CD14-positive monocyte (primary cell): ENCODE data around the gene NELFA. TPM values are rescaled to one million over a fixed set of nuclear protein-coding genes. Genes with fewer than 3 reads are reported as not detected.

ENCODE experiments used
- DNase-seq, 3 donors: peaks; one replicate each; pipeline ENCODE4 v3.0.0-alpha.2; 2011 to 2022
- H2AFZ ChIP-seq: 2 replicates; pipeline ENCODE4 v1.6.0; 2012; ENCODE audit warnings: mild to moderate bottlenecking, low read depth, low read length, inconsistent platforms; ENCODE audit not compliant: insufficient read depth, poor library complexity, severe bottlenecking
- H3K27ac ChIP-seq, 2 donors: 1 replicate in 1 of 2; 2 replicates in 1 of 2; pipeline ENCODE4 v1.5.1; 2012 to 2013; ENCODE audit warnings: low read length in 2 of 2, control low read depth in 1 of 2, inconsistent platforms in 1 of 2, low read depth in 1 of 2, mild to moderate bottlenecking in 1 of 2
- H3K27me3 ChIP-seq, 2 donors: one replicate each; pipeline versions ENCODE4 v1.6.0 to v1.6.1; 2011 to 2013; ENCODE audit warnings: low read length in 2 of 2; ENCODE audit not compliant: control insufficient read depth in 2 of 2, insufficient read depth in 2 of 2
- H3K36me3 ChIP-seq, 2 donors: replicated peaks in 1 of 2; 1 replicate in 1 of 2; 2 replicates in 1 of 2; pipeline versions ENCODE4 v1.5.1 to v1.6.1; 2012 to 2013; ENCODE audit warnings: low read length in 2 of 2, control low read depth in 1 of 2, inconsistent platforms in 1 of 2, mild to moderate bottlenecking in 1 of 2; ENCODE audit not compliant: insufficient read depth in 2 of 2, control insufficient read depth in 1 of 2
- H3K4me1 ChIP-seq, 2 donors: 1 replicate in 1 of 2; 2 replicates in 1 of 2; pipeline versions ENCODE4 v1.5.1 to v1.6.1; 2012 to 2013; ENCODE audit warnings: low read length in 2 of 2, control low read depth in 1 of 2, inconsistent platforms in 1 of 2, mild to moderate bottlenecking in 1 of 2, moderate library complexity in 1 of 2; ENCODE audit not compliant: insufficient read depth in 2 of 2, control insufficient read depth in 1 of 2
- H3K4me2 ChIP-seq: replicated peaks from 2 replicates; pipeline ENCODE3; 2012; ENCODE audit warnings: low read length, moderate library complexity, mild to moderate bottlenecking; ENCODE audit not compliant: poor library complexity, severe bottlenecking; ENCODE audit errors: extremely low read depth
- H3K4me3 ChIP-seq, 3 experiments: fragments of 200-600 bp in 1 of 3; sonication (generic) in 1 of 3; replicated peaks in 1 of 3; 1 replicate in 2 of 3; 2 replicates in 1 of 3; pipeline ENCODE4 v1.5.1; 2011 to 2013; ENCODE audit warnings: low read length in 3 of 3, mild to moderate bottlenecking in 3 of 3, control low read depth in 2 of 3, low read depth in 2 of 3, inconsistent platforms in 1 of 3, moderate library complexity in 1 of 3
- H3K79me2 ChIP-seq: 2 replicates; pipeline ENCODE4 v1.6.0; 2012; ENCODE audit warnings: mild to moderate bottlenecking, control low read depth, inconsistent platforms, low read length, moderate library complexity; ENCODE audit not compliant: insufficient read depth
- H3K9ac ChIP-seq: 2 replicates; pipeline ENCODE4 v1.6.0; 2017; ENCODE audit warnings: low read length, mild to moderate bottlenecking; ENCODE audit not compliant: insufficient read depth, poor library complexity, severe bottlenecking
- H3K9me3 ChIP-seq, 2 donors: replicated peaks in 1 of 2; 1 replicate in 1 of 2; 2 replicates in 1 of 2; pipeline versions ENCODE4 v1.5.1 to v1.6.1; 2012 to 2013; ENCODE audit warnings: low read length in 2 of 2, control low read depth in 1 of 2; ENCODE audit not compliant: control insufficient read depth in 1 of 2, insufficient read depth in 1 of 2
- H4K20me1 ChIP-seq: 2 replicates; pipeline ENCODE4 v1.6.0; 2012; ENCODE audit warnings: mild to moderate bottlenecking, low read length, control low read depth, moderate library complexity; ENCODE audit not compliant: insufficient read depth
- H3K27ac Mint-ChIP-seq, 7 donors: one replicate each; pipeline ENCODE4 v1.8.0; 2020; ENCODE audit warnings: mild to moderate bottlenecking in 7 of 7, mixed read lengths in 7 of 7, moderate library complexity in 6 of 7, inconsistent platforms in 2 of 7
- H3K27me3 Mint-ChIP-seq, 3 donors: one replicate each; pipeline ENCODE4 v1.8.0; 2021 to 2022; ENCODE audit warnings: low read depth in 3 of 3, mild to moderate bottlenecking in 3 of 3, mixed read lengths in 3 of 3, moderate library complexity in 3 of 3, inconsistent platforms in 1 of 3
- H3K36me3 Mint-ChIP-seq, 2 donors: one replicate each; pipeline ENCODE4 v1.8.0; 2020; ENCODE audit warnings: mixed read lengths in 2 of 2, inconsistent platforms in 1 of 2, mild to moderate bottlenecking in 1 of 2
- H3K4me1 Mint-ChIP-seq: one replicate; pipeline ENCODE4 v1.8.0; 2020; ENCODE audit warnings: mild to moderate bottlenecking, mixed read lengths
- H3K4me3 Mint-ChIP-seq, 2 donors: one replicate each; pipeline ENCODE4 v1.8.0; 2020; ENCODE audit warnings: mild to moderate bottlenecking in 2 of 2, mixed read lengths in 2 of 2, moderate library complexity in 1 of 2
- H3K9me3 Mint-ChIP-seq, 7 donors: one replicate each; pipeline ENCODE4 v1.8.0; 2020 to 2022; ENCODE audit warnings: mixed read lengths in 7 of 7, mild to moderate bottlenecking in 6 of 7, moderate library complexity in 6 of 7, inconsistent platforms in 2 of 7
- WGBS: methylation state at CpG from one replicate; pipeline ENCODE4 v1.1.5; 2013; ENCODE audit warnings: missing lambda C conversion rate; ENCODE audit not compliant: insufficient coverage; 5-methylcytosine and 5-hydroxymethylcytosine counted together
- intact Hi-C, 2 donors: fragments of 100-400 bp; cut with micrococcal nuclease; formaldehyde crosslinking; loops; one replicate each; pipeline versions ENCODE4 v1.15.0 to v1.15.1; 2023
- polyA plus RNA-seq, 3 donors: library from polyadenylated mRNA; depleted of rRNA in 1 of 3; unstranded in 2 of 3; stranded (reverse) in 1 of 3; fragments of 300-500 nt in 2 of 3; fragments of >200 nt in 1 of 3; fragmentation: Illumina TruSeq in 2 of 3; gene quantifications; 1 replicate in 2 of 3; 2 replicates in 1 of 3; pipeline ENCODE4 v1.2.3, GENCODE V29; 2012 to 2021
- TF ChIP-seq, protein P1 (sequence below): fragments of 200-600 bp; IDR thresholded peaks from one replicate; pipeline ENCODE4 v1.8.0; 2022; ENCODE audit warnings: antibody characterized with exemption, mild to moderate bottlenecking

NELFA gene
- polyA plus RNA-seq, 3 donors, result 10.0 to 22.1 (median 10.5) TPM

DNA sequence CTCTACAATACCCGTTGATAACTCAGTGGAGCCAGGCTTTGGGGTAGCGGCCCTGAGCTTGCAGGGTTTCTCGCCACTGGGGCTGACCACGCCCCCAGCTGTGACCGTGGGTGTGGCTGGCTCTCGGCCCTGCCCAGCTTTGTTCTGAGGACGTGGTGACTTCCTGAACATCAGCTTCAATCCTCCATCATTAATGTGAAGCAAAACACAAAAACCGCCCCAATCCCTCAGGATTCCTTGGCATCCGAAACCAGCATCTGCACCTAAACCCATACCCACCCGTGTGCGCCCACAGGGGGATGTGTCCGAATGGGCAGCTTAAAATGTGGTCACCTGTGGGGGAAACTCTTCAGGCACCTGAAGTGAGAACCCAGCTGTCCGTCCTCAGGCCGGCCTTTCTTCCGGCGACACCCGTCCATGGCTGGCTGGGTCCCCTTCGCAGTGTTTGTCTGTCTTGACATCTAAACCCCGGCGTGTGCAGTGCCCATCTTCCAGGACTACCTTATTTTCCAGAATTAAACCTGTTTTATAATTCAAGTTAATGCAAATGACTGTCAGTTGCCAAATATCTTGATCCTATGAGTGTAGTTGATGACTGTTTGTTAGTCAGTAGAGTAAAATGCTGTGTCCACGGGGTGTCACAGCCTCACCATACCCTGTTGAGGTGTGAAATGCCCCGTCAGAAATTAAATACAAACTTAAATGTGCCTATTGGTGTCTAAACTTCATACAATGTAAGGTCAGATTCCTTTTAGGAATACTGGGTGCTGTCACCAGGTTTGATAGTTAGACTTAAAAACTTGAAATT is 27.3 kb downstream of the NELFA start:
- DNase-seq, result no peak
- WGBS, result 80% methylated on average over 14 of the region's 22 CpGs

DNA sequence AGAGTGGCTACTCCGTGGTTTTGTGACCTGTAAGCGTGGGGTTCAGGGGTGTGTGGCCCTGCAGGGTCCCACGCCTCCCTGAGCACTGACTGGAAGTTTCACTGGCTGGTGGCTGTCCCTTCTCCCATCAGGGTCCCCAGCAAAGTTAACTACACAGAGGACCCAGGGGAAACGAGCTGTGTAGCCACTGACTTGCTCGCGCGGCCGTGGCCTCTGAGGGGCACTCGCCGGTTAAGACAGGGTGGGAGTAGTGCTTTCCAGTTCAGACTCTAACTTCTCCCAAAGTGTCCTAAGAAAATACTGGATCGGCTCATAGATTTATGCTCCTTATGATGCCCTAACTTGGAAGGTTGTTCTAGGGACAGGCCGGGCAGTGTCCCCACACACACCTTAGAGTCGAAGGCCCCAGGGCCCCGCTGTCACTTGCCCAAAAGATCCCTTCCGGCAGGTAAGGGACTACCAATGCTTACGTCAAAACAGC is 28.2 kb downstream of the NELFA start:
- H3K36me3 Mint-ChIP-seq, result peaks cover 84 to 98% of the 10 kb centered on the region in 2 donors
- intact Hi-C loops, result no loop called here
- Histone ChIP-seq H3K4me1 (no peaks in the 10 kb centered on the region), H4K20me1 (no peaks in the 10 kb centered on the region), H3K9ac (no peak overlapping the region), H3K79me2 (no peaks in the 10 kb centered on the region), H3K36me3 (peaks cover 90 to 100% of the 10 kb centered on the region in 2 donors), H3K4me2 (no peak overlapping the region), H3K27ac (no peak overlapping the region), H2AFZ (no peak overlapping the region), H3K9me3 (no peaks in the 10 kb centered on the region), H3K27me3 (no peaks in the 10 kb centered on the region), H3K4me3 (no peak overlapping the region)
- no peaks in the 10 kb centered on the region for H3K27me3 Mint-ChIP-seq
- peaks cover 0 to 3% (median 0%) of the 10 kb centered on the region in 7 donors for H3K9me3 Mint-ChIP-seq
- TF ChIP-seq, protein P1, sequence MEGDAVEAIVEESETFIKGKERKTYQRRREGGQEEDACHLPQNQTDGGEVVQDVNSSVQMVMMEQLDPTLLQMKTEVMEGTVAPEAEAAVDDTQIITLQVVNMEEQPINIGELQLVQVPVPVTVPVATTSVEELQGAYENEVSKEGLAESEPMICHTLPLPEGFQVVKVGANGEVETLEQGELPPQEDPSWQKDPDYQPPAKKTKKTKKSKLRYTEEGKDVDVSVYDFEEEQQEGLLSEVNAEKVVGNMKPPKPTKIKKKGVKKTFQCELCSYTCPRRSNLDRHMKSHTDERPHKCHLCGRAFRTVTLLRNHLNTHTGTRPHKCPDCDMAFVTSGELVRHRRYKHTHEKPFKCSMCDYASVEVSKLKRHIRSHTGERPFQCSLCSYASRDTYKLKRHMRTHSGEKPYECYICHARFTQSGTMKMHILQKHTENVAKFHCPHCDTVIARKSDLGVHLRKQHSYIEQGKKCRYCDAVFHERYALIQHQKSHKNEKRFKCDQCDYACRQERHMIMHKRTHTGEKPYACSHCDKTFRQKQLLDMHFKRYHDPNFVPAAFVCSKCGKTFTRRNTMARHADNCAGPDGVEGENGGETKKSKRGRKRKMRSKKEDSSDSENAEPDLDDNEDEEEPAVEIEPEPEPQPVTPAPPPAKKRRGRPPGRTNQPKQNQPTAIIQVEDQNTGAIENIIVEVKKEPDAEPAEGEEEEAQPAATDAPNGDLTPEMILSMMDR, result no peak
- H3K4me3 Mint-ChIP-seq, result no peak overlapping the region
- DNase-seq, result no peak
- H3K27ac Mint-ChIP-seq, result peak overlapping the region in 3 of 7 donors; percentile 21 to 64 (median 57)
- 96% methylated on average over 7 of the region's 16 CpGs for WGBS
- no peaks in the 10 kb centered on the region for H3K4me1 Mint-ChIP-seq

More for the DNA sequence above, 27.3 kb downstream of the NELFA start:
- Histone ChIP-seq H3K27ac (no peak overlapping the region), H3K36me3 (peaks cover 90 to 100% of the 10 kb centered on the region in 2 donors), H4K20me1 (no peaks in the 10 kb centered on the region), H3K79me2 (no peaks in the 10 kb centered on the region), H2AFZ (no peak overlapping the region), H3K4me1 (no peaks in the 10 kb centered on the region), H3K27me3 (no peaks in the 10 kb centered on the region), H3K4me2 (no peak overlapping the region), H3K9ac (no peak overlapping the region), H3K9me3 (no peaks in the 10 kb centered on the region), H3K4me3 (no peak overlapping the region)
- peak overlapping the region in 4 of 7 donors; percentile 13 to 62 (median 39) for H3K27ac Mint-ChIP-seq
- no peaks in the 10 kb centered on the region for H3K27me3 Mint-ChIP-seq
- intact Hi-C loops, result no loop called here
- no peak overlapping the region for H3K4me3 Mint-ChIP-seq
- peaks cover 0 to 3% (median 0%) of the 10 kb centered on the region in 7 donors for H3K9me3 Mint-ChIP-seq
- H3K36me3 Mint-ChIP-seq, result peaks cover 81 to 98% of the 10 kb centered on the region in 2 donors
- H3K4me1 Mint-ChIP-seq, result no peaks in the 10 kb centered on the region
- TF ChIP-seq, protein P1, result no peak
